HG03103 (cell line): Measurements from ENCODE around the gene PXDN.

ENCODE experiments used
- ATAC-seq: cut with Tn5 transposase; IDR thresholded peaks from one replicate; pipeline ENCODE4 v1.9.1; 2021; ENCODE audit warnings: low read depth; ENCODE audit not compliant: unreplicated experiment

PXDN gene

DNA sequence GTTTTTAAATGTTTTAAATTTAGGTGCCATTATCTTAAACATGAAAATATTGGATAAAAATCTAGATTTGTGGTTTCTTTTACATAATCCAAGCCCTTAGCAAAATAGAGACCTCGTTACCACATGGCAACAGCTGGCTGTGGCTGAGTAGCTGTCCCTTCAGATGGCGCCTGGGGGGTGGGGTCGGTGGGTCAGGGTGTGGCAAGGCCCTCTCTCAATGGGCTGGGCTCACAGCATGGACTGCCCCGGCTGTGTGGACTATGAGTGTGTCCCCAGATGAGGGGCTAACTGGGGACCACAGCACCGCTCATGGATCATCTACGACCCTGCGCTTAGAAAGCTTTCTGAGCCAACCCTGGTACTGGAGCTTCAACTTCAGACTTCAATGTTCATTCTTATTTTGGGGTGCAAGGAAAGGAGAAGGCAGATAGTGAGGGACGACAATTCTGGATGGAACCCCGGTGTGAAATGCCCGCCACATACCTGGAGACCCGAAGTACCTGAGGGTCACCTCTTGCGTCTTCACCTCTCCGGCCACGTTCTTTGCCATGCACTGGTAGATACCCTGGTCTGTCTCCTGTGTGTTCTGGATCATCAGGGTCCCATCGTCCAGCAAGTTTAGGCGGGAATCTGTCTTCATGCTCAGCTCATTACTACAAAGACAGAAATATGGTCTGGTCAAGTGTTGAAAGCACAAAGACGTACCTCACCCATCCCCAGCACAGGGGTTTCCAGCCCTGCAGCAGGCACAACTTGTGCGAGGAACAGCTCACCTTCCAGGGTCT is 71.0 kb downstream of the PXDN start:
- no peak for ATAC-seq

GRCh38 chr2:1672738-1673137 is 71.6 kb downstream of the PXDN start:
- ATAC-seq, result no peak

- ATAC-seq, result no peak
Measured at GRCh38 chr2:1671916-1672315, 72.4 kb downstream of the PXDN start.

GRCh38 chr2:1670636-1671035 is 73.7 kb downstream of the PXDN start:
- ATAC-seq, result no peak

GRCh38 chr2:1665761-1666505 is 78.4 kb downstream of the PXDN start:
- ATAC-seq, result no peak

- ATAC-seq, result no peak
Measured at GRCh38 chr2:1664698-1665097, 79.6 kb downstream of the PXDN start.

DNA sequence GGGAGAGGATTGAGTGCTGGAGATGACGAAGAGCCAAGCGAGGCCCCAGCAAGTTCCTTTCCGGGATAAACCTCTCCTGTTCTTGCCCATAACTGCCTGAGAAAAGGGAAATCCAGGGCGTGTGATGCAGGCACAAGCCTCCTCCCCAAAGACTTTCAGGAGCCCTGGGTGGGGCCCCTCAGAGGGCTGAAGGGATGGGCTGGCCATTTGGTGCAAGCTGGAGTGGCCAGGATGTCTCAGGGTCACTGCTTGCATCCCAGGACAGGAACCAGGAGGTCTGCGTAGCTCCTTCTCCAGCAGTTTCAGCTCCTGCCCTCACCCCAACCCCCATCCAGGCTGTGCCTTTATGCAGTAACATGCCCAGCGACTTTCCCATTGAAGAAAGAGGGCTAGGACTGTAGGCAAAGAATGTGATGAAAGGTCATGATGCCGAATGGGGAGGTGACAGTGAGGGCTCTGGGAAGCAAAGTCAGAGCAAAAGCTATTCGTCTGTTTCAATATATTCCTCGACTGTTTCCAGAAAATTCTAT is 80.2 kb downstream of the PXDN start:
- ATAC-seq, result no peak

DNA sequence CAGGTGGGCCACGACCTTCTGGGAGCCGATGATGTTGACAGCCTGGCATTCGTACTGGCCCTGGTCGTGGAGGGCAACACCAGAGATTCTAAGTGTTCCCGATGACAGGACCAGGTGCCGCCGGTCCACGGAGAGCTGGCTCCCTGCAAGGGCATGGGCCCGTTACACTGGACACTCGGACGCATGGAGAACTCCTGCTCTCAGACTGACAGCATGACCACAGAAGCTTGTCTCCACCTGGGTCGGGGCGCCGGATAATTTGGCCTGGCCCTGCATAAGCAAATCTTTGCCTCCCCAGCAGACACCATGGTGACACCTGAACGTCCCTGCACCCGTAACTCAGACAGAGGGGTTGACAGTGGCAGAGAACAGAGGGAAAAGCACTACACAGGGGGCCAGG is 80.7 kb downstream of the PXDN start:
- ATAC-seq, result no peak

GRCh38 chr2:1662606-1663180 is 81.6 kb downstream of the PXDN start:
- ATAC-seq, result no peak

- no peak for ATAC-seq
Measured at GRCh38 chr2:1661891-1662605, 82.3 kb downstream of the PXDN start.

DNA sequence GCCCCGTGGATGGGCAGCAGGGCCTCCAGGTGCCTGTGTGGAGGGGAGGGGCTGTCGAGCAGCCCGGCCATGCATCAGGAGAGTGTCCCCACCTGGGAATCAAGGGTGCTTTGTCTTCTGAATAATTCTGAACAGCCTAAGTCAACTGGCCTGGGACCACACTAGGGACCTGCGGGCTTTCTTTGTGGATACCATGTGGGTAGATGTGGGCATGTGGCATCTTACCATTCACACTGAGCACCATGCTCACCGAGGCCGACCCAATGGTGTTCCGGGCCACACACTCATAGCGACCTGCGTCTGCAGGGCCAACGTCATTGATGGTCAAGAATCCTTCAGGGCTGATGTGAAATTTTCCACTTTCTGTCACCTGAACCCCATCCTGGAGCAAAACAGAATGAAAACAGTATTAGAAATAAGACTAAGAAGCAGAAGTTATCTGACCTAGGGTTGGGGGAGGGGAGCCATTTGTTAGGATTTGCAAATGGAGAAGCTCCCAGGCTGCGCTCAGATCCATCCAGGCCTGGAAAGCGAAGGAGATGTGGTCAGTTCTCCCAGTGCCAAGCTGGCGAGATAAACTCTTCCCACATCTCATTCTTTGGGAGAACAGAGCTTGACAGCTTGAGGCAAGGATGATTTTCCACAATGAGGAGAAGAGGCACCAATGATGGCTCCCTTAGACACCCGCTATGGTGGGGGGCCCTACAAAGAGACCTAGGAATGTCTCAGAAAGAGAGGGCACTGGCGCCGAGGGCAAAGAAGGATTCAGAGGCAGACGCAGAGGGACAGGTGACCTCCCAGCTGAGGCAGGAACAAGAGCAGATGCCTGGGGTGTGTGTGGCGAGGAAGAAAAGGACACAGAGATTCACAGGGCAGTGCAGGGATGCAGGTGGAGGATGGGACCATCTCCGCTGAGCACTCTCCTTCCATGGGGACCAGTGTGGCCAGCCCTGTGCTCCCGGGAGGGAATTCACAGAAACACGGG is 83.4 kb downstream of the PXDN start:
- no peak for ATAC-seq

DNA sequence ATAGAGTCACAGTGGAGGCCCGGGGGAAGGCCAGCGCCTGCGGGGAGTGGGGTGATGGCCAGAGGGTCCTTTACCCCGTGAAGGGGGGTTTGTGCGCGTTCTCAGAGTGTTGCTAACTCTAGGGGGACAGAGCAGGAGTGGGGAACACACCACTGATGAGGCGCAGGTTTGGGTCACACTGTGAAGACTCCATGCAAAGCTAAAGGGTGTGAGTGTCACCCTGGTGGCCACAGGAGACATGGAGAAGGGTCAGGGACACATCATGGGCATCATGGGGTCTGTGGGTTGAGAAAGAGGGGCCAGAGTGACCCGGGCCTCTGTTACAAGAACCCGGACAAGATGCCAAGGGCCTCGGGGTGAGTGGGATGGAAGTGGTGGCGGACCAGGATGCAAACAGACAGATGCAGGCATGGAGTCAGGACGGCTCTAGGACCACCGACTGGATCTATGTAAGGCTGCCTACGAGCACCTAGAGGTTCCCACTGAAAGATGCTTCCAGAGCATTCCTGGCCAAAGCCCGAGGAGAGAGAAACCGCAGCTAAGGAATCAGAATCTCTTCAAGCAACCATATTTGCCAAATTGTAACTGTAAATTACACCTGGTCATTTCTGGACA is 84.3 kb downstream of the PXDN start:
- no peak for ATAC-seq

DNA sequence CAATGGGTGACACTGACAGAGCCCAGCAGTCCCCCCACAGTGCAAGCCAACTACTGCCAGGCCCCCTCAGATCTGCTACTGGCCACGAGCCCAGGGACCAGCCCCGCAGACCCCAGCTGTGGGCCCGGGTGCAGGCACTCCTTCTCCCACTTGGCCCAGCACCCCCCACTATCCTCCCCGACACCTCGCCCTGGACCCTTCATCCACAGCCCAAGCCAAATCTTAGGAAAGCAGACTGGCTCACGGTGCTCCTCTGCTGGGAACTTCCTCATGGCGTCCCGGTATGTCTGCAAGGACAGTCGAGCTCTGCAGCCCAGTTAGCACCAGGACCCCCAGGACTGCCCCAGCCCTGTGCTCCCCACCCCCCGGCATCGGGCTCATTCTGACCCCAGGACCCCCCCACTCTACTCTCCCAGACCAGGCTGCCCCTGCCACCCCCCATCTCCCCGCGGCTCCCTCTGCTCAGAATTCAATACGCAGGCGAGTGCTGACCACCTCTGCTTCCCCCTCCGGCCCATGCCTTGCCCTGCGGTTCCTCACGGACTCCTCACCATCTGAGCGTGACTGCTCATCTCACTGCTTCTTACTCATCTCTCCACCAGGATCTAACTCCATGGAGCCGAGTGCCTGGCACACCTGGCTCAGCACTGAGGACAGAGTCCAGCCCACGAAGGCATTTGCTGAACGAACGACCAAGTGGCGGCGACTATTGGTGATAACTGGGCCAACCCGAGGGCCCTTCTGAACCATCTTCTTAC is 85.7 kb downstream of the PXDN start:
- ATAC-seq, result no peak

GRCh38 chr2:1656961-1657841 is 87.1 kb downstream of the PXDN start:
- ATAC-seq, result no peak

DNA sequence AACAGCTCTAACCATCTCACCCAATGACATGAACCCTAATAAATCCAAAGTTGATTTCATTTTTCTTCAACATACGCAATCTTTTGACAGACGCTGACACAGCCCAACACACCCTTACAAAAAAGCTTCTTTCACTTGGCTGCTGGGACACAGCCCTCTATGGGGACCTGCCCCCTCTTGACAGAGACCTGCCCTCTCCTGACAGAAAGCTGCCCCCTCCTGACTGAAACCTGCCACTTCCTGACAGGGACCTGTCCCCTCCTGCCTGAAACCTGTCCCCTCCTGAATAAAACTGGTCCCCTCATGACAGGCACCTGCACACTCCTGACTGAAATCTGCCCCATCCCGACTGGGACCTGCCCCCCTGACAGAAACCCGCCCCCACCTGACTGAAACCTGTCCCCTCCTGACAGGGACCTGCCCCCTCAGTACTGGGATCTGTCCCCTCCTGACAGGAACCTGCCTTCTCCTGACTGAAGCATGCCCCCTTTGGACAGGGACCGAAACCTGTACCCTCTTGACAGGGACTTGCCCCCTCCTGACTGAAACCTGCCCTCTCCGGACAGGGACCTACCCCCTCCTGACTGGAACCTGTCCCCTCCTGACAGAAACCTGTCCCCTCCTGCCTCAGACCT is 87.9 kb downstream of the PXDN start:
- ATAC-seq, result no peak

DNA sequence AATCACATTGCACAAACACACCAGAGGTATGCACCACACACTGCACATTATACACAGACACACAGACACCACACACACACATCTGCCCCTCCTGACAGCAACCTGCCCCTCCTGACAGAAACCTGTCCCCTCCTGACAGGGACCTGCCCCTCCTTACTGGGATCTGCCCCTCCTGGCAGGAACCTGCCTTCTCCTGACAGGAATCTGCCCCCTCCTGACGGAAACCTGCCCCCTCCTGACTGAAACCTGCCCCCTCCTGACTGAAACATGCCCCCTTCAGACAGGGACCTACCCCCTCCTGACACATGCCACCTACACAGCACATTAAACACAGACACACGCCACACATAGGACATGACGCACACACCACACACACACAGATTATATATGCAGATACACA is 88.9 kb downstream of the PXDN start:
- ATAC-seq, result no peak

DNA sequence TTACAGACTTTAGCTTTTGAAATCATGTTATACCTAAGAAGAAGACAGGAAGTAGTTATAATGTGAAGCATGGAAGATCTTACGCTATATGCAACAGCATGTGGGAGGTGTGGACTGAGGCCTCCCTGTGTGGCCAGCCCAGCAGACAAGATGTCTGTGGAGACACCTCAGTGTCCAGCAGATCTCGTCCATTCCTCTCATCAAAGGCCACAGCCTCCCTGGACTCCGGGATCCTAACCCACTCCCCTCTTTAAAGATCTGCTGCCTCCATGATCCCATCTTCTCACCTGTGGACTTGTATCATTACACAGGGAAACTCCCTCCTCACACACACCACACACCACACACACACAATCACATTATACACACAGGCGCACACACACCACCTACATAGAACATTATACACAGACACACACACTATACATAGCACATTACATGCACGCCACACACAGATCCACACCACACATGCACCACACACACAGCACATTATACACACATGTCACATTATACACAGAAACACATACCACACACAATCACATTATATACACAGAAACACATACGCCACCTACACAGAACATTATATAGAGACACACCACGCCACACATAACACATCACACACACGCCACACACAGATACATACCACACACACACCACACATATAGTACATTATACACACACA is 89.5 kb downstream of the PXDN start:
- ATAC-seq, result no peak
